ENCODE data around the gene BOLA3.
"Not testable (repeated sequence)": the region's sequence is repeated elsewhere in the genome, so short reads cannot be mapped to it uniquely, and the experiment has no call there.

Gene BOLA3

DNA sequence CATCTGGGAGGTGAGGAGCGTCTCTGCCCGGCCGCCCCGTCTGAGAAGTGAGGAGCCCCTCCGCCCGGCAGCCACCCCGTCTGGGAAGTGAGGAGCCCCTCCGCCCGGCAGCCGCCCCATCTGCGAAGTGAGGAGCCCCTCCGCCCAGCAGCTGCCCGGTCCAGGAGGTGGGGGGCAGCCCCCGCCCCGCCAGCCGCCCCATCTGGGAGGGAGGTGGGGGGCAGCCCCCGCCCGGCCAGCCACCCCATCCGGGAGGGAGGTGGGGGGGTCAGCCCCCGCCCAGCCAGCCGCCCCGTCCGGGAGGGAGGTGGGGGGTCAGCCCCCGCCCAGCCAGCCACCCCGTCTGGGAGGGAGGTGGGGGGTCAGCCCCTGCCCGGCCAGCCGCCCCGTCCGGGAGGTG is 23.8 kb downstream of the BOLA3 start:
- not testable (repeated sequence) for H3K36me3 ChIP-seq (ENCODE audit: control insufficient read depth, insufficient read depth, low read length); H3K4me3 ChIP-seq (ENCODE audit: extremely low read depth, insufficient read depth, low read length, poor library complexity, severe bottlenecking); H3K27ac ChIP-seq (ENCODE audit: low read depth, low read length, severe bottlenecking); H3K4me1 ChIP-seq (ENCODE audit: control insufficient read depth, insufficient read depth, low read length, poor library complexity, severe bottlenecking)
- H3K9me3 ChIP-seq (ENCODE audit: control insufficient read depth, low read length): peaks cover 21% of the 10 kb centered on the region
- WGBS, 2 experiments (ENCODE audit: insufficient coverage in 2 of 2): 88 to 100% methylated on average over 4 to 9 of the region's 29 CpGs

GRCh38 chr2:74121846-74122245 is 25.9 kb downstream of the BOLA3 start:
- not testable (repeated sequence) for H3K27ac ChIP-seq (ENCODE audit: low read depth, low read length, severe bottlenecking); H3K36me3 ChIP-seq (ENCODE audit: control insufficient read depth, insufficient read depth, low read length); H3K4me3 ChIP-seq (ENCODE audit: extremely low read depth, insufficient read depth, low read length, poor library complexity, severe bottlenecking); H3K4me1 ChIP-seq (ENCODE audit: control insufficient read depth, insufficient read depth, low read length, poor library complexity, severe bottlenecking)
- WGBS, 2 experiments (ENCODE audit: insufficient coverage in 2 of 2): 80% methylated on average over 1 of the region's 1 CpG; no CpG with 5 or more reads in 1 of the 2 experiments
- H3K9me3 ChIP-seq (ENCODE audit: control insufficient read depth, low read length): peaks cover 21% of the 10 kb centered on the region

DNA sequence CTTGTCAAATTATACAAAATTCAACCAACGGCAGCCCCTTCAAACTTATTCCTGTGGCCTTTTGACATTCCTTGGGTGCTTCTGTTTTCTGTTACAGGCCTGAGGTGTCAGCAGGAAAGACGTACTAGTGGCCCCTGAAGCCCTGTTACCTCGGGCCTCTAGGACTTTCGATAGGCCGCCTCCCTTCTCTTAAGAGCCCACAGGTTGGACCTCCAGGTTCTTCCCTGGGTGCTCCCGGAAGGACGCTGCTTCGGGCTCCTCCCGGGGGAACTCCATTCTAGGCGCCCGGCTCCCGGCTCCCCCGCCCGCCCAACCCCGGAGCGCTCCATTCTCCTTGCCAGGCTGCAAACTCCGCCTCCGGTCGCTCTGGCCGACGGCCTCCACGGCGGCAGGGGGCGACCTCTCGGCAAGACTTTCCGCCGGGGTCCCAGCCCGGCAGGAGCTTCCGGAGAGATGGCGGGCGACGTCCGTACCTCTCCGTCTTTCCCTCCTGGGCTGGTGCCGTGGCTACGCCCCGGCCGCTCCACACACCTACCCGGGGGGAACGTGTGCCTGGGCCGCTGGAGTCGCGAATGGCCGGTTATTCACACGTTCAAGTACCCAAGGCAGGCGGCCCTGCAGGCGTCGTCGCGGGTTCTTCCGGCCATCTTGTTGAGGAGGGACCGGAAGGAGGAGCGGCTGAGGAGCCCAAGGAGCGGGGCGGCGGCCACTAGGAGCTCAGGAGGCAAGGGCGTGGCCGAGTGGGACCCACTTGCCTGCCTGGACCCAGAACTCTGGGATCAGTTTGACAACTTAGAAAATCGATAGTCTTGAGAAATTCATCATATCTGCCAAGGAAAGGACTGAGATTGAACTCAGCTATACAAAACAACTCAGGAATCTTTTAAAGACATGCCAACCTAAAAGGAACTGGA is 27.5 kb downstream of the BOLA3 start:
- peak overlapping the region; percentile 69 for H3K27ac ChIP-seq (ENCODE audit: low read depth, low read length, severe bottlenecking)
- peaks cover 21% of the 10 kb centered on the region for H3K9me3 ChIP-seq (ENCODE audit: control insufficient read depth, low read length)
- H3K36me3 ChIP-seq (ENCODE audit: control insufficient read depth, insufficient read depth, low read length): no peaks in the 10 kb centered on the region
- 15 to 16% methylated on average over 45 to 53 of the region's 59 CpGs for WGBS, 2 experiments (ENCODE audit: insufficient coverage in 2 of 2)
- H3K4me1 ChIP-seq (ENCODE audit: control insufficient read depth, insufficient read depth, low read length, poor library complexity, severe bottlenecking): no peaks in the 10 kb centered on the region
- H3K4me3 ChIP-seq (ENCODE audit: extremely low read depth, insufficient read depth, low read length, poor library complexity, severe bottlenecking): peak overlapping the region; percentile 58

- H3K4me1 ChIP-seq (ENCODE audit: control insufficient read depth, insufficient read depth, low read length, poor library complexity, severe bottlenecking): no peaks in the 10 kb centered on the region
- H3K9me3 ChIP-seq (ENCODE audit: control insufficient read depth, low read length): peaks cover 21% of the 10 kb centered on the region
- H3K4me3 ChIP-seq (ENCODE audit: extremely low read depth, insufficient read depth, low read length, poor library complexity, severe bottlenecking): no peak overlapping the region
- no peaks in the 10 kb centered on the region for H3K36me3 ChIP-seq (ENCODE audit: control insufficient read depth, insufficient read depth, low read length)
- no peak overlapping the region for H3K27ac ChIP-seq (ENCODE audit: low read depth, low read length, severe bottlenecking)
Measured at GRCh38 chr2:74119339-74119738, 28.4 kb downstream of the BOLA3 start.

DNA sequence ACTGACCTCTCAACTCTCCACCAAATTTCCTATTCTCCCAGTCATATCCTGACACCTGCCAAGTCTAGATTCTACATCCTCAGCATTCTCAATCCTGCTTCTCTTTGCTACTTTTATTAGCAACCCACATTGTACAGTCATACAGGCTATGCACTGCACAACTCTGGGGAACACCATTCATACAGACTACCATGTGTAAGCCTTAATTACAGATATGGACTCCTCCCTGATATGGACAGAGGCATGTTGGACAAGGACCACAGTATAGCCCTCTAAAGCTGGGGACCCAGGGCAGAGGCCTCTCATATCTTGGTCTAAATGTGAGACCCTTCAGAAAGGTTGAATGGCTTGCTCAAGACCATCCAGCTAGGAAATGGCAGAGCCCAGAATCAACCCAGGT is 36.3 kb downstream of the BOLA3 start:
- Histone ChIP-seq H3K36me3 (ENCODE audit: control insufficient read depth, insufficient read depth, low read length) (no peaks in the 10 kb centered on the region), H3K9me3 (ENCODE audit: control insufficient read depth, low read length) (no peaks in the 10 kb centered on the region), H3K4me1 (ENCODE audit: control insufficient read depth, insufficient read depth, low read length, poor library complexity, severe bottlenecking) (no peaks in the 10 kb centered on the region), H3K27ac (ENCODE audit: low read depth, low read length, severe bottlenecking) (no peak overlapping the region), H3K4me3 (ENCODE audit: extremely low read depth, insufficient read depth, low read length, poor library complexity, severe bottlenecking) (no peak overlapping the region)

- H3K36me3 ChIP-seq (ENCODE audit: control insufficient read depth, insufficient read depth, low read length): no peaks in the 10 kb centered on the region
- no peak overlapping the region for H3K4me3 ChIP-seq (ENCODE audit: extremely low read depth, insufficient read depth, low read length, poor library complexity, severe bottlenecking)
- no peaks in the 10 kb centered on the region for H3K9me3 ChIP-seq (ENCODE audit: control insufficient read depth, low read length)
- no peak overlapping the region for H3K27ac ChIP-seq (ENCODE audit: low read depth, low read length, severe bottlenecking)
- WGBS, 2 experiments (ENCODE audit: insufficient coverage in 2 of 2): 73% methylated on average over 3 of the region's 3 CpGs
- H3K4me1 ChIP-seq (ENCODE audit: control insufficient read depth, insufficient read depth, low read length, poor library complexity, severe bottlenecking): no peaks in the 10 kb centered on the region
Measured at GRCh38 chr2:74110537-74110936, 37.2 kb downstream of the BOLA3 start.

GRCh38 chr2:74109551-74109950 is 38.2 kb downstream of the BOLA3 start:
- Histone ChIP-seq H3K27ac (ENCODE audit: low read depth, low read length, severe bottlenecking) (no peak overlapping the region), H3K4me1 (ENCODE audit: control insufficient read depth, insufficient read depth, low read length, poor library complexity, severe bottlenecking) (no peaks in the 10 kb centered on the region), H3K4me3 (ENCODE audit: extremely low read depth, insufficient read depth, low read length, poor library complexity, severe bottlenecking) (no peak overlapping the region), H3K9me3 (ENCODE audit: control insufficient read depth, low read length) (no peaks in the 10 kb centered on the region), H3K36me3 (ENCODE audit: control insufficient read depth, insufficient read depth, low read length) (peaks cover 6% of the 10 kb centered on the region)
- WGBS, 2 experiments (ENCODE audit: insufficient coverage in 2 of 2): 91 to 95% methylated on average over 6 to 7 of the region's 8 CpGs

DNA sequence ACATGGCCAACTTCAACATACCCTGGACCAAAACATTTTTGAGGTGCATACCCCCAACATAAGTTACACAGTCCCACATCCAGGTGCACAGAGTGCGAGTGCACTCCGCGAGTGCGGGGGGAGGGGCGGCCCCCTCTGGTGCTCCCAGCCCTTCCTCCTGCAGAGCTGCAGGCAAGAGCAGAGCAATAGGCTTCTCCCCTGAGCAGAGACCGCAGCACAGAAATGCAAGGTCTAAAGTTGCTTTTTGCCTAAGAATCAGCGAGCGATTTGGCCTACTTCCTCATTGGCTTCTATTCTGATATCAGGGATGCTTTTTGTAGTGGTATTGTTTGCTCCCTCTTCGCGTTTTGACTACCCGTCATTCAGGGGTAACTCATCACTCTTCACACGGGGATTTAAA is 40.6 kb downstream of the BOLA3 start:
- peaks cover 27% of the 10 kb centered on the region for H3K36me3 ChIP-seq (ENCODE audit: control insufficient read depth, insufficient read depth, low read length)
- H3K27ac ChIP-seq (ENCODE audit: low read depth, low read length, severe bottlenecking): no peak overlapping the region
- no peaks in the 10 kb centered on the region for H3K4me1 ChIP-seq (ENCODE audit: control insufficient read depth, insufficient read depth, low read length, poor library complexity, severe bottlenecking)
- WGBS, 2 experiments (ENCODE audit: insufficient coverage in 2 of 2): 21 to 30% methylated on average over 8 of the region's 12 CpGs
- H3K9me3 ChIP-seq (ENCODE audit: control insufficient read depth, low read length): no peaks in the 10 kb centered on the region
- no peak overlapping the region for H3K4me3 ChIP-seq (ENCODE audit: extremely low read depth, insufficient read depth, low read length, poor library complexity, severe bottlenecking)

- no peaks in the 10 kb centered on the region for H3K4me1 ChIP-seq (ENCODE audit: control insufficient read depth, insufficient read depth, low read length, poor library complexity, severe bottlenecking)
- peaks cover 42% of the 10 kb centered on the region for H3K36me3 ChIP-seq (ENCODE audit: control insufficient read depth, insufficient read depth, low read length)
- no peak overlapping the region for H3K4me3 ChIP-seq (ENCODE audit: extremely low read depth, insufficient read depth, low read length, poor library complexity, severe bottlenecking)
- 94 to 95% methylated on average over 6 to 7 of the region's 8 CpGs for WGBS, 2 experiments (ENCODE audit: insufficient coverage in 2 of 2)
- H3K27ac ChIP-seq (ENCODE audit: low read depth, low read length, severe bottlenecking): no peak overlapping the region
- no peaks in the 10 kb centered on the region for H3K9me3 ChIP-seq (ENCODE audit: control insufficient read depth, low read length)
Measured at GRCh38 chr2:74105413-74105812, 42.3 kb downstream of the BOLA3 start.

GRCh38 chr2:74104839-74105238 is 42.9 kb downstream of the BOLA3 start:
- Histone ChIP-seq H3K9me3 (ENCODE audit: control insufficient read depth, low read length) (no peaks in the 10 kb centered on the region), H3K4me3 (ENCODE audit: extremely low read depth, insufficient read depth, low read length, poor library complexity, severe bottlenecking) (no peak overlapping the region), H3K4me1 (ENCODE audit: control insufficient read depth, insufficient read depth, low read length, poor library complexity, severe bottlenecking) (no peaks in the 10 kb centered on the region), H3K27ac (ENCODE audit: low read depth, low read length, severe bottlenecking) (no peak overlapping the region), H3K36me3 (ENCODE audit: control insufficient read depth, insufficient read depth, low read length) (peaks cover 48% of the 10 kb centered on the region)
- WGBS, 2 experiments (ENCODE audit: insufficient coverage in 2 of 2): 96% methylated on average over 4 to 7 of the region's 7 CpGs

DNA sequence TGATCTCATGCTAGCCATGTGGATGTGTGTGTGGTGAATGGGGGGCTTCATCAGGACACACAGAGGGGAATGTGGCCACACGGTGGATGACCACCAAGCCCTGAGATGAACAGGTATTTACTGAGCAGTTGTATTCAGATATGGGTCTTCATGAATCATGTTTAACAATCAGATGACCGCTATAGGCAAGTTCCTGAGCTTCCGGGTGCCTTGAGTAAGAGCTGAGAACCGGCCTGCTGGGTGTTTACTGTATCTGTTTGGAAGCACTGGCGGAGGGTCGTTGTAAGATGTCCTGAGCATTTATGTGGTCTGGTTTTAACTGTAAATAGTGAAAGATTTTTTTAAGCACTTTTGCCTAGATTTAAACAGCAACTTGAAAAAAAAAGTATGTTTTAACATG is 43.9 kb downstream of the BOLA3 start:
- H3K36me3 ChIP-seq (ENCODE audit: control insufficient read depth, insufficient read depth, low read length): peaks cover 59% of the 10 kb centered on the region
- no peak overlapping the region for H3K4me3 ChIP-seq (ENCODE audit: extremely low read depth, insufficient read depth, low read length, poor library complexity, severe bottlenecking)
- H3K4me1 ChIP-seq (ENCODE audit: control insufficient read depth, insufficient read depth, low read length, poor library complexity, severe bottlenecking): no peaks in the 10 kb centered on the region
- H3K27ac ChIP-seq (ENCODE audit: low read depth, low read length, severe bottlenecking): no peak overlapping the region
- H3K9me3 ChIP-seq (ENCODE audit: control insufficient read depth, low read length): no peaks in the 10 kb centered on the region
- 97 to 99% methylated on average over 5 to 6 of the region's 6 CpGs for WGBS, 2 experiments (ENCODE audit: insufficient coverage in 2 of 2)
